Measurements from ENCODE around the gene CPOX. TPM values are rescaled to one million over a fixed set of nuclear protein-coding genes. Genes with fewer than 3 reads are reported as not detected.
A peak's percentile ranks its signal among the peaks of the same experiment; 100 is the strongest.

The CPOX gene
- total RNA-seq, 4 donors from 2014 or later = 9.8 to 25.6 (median 15.1) TPM

GRCh38 chr3:98612996-98613517 is 19.6 kb upstream of the CPOX start:
- no peaks in the 10 kb centered on the region for H3K36me3 ChIP-seq
- no peaks in the 10 kb centered on the region for H3K27me3 ChIP-seq
- no peak for ATAC-seq
- no peak overlapping the region for H3K4me3 ChIP-seq
- no peaks in the 10 kb centered on the region for H3K4me1 ChIP-seq
- intact Hi-C loops (cut with DNase I; ENCODE audit: low total_unique reads) (no loop called here), in situ Hi-C loops (cut with MboI; ENCODE audit: low sequenced_read_pairs in 4 of 4) (loop anchor here in 1 of 4 donors (25.0 kb wide), 1 partner anchor 99 kb away; no protein-coding TSS in a partner anchor)
- H3K27ac ChIP-seq = no peak overlapping the region
- DNase-seq = peak in 1 of 2 donors; percentile 11
- no peak for TF ChIP-seq CTCF (IDR thresholded peaks at IDR 0.05 in 4 of 5, conservative IDR thresholded peaks at IDR 0.05 in 1 of 5)
- no peak for TF ChIP-seq POLR2A (IDR thresholded peaks at IDR 0.05)
- H3K9me3 ChIP-seq = no peaks in the 10 kb centered on the region

- ATAC-seq (no peak), DNase-seq (no peak)
- intact Hi-C loops (cut with DNase I; ENCODE audit: low total_unique reads) (no loop called here), in situ Hi-C loops (cut with MboI; ENCODE audit: low sequenced_read_pairs in 4 of 4) (loop anchor here in 1 of 4 donors (25.0 kb wide), 1 partner anchor 100 kb away; no protein-coding TSS in a partner anchor)
- no peak overlapping the region for H3K27ac ChIP-seq
- no peaks in the 10 kb centered on the region for H3K27me3 ChIP-seq
- H3K9me3 ChIP-seq = no peaks in the 10 kb centered on the region
- no peaks in the 10 kb centered on the region for H3K4me1 ChIP-seq
- H3K4me3 ChIP-seq = no peak overlapping the region
- H3K36me3 ChIP-seq = no peaks in the 10 kb centered on the region
- TF ChIP-seq POLR2A (IDR thresholded peaks at IDR 0.05) = no peak
- TF ChIP-seq CTCF (IDR thresholded peaks at IDR 0.05 in 4 of 5, conservative IDR thresholded peaks at IDR 0.05 in 1 of 5) = no peak
Measured at GRCh38 chr3:98612587-98612986, 19.2 kb upstream of the CPOX start.

- no peak for ATAC-seq
- no peak for DNase-seq
- Histone ChIP-seq H3K4me1 (no peaks in the 10 kb centered on the region), H3K9me3 (no peaks in the 10 kb centered on the region), H3K27me3 (no peaks in the 10 kb centered on the region), H3K36me3 (no peaks in the 10 kb centered on the region), H3K27ac (no peak overlapping the region), H3K4me3 (no peak overlapping the region)
- in situ Hi-C loops (cut with MboI; ENCODE audit: low sequenced_read_pairs in 4 of 4) = loop anchor here in 3 of 4 donors (10.0 to 25.0 kb wide), 3 partner anchors 104 to 387 kb away; no protein-coding TSS in a partner anchor
- TF ChIP-seq CTCF (IDR thresholded peaks at IDR 0.05 in 4 of 5, conservative IDR thresholded peaks at IDR 0.05 in 1 of 5) = no peak
- TF ChIP-seq POLR2A (IDR thresholded peaks at IDR 0.05) = no peak
- intact Hi-C loops (cut with DNase I; ENCODE audit: low total_unique reads) = no loop called here
Measured at GRCh38 chr3:98608029-98608428, 14.6 kb upstream of the CPOX start.

GRCh38 chr3:98603580-98603979 is 10.2 kb upstream of the CPOX start:
- in situ Hi-C loops (cut with MboI; ENCODE audit: low sequenced_read_pairs in 4 of 4) (loop anchor here in 3 of 4 donors (10.0 to 25.0 kb wide), 3 partner anchors 109 to 391 kb away; no protein-coding TSS in a partner anchor), intact Hi-C loops (cut with DNase I; ENCODE audit: low total_unique reads) (loop anchor here (5.0 kb wide), 1 partner anchor 194 kb away; no protein-coding TSS in a partner anchor)
- no peak for TF ChIP-seq CTCF (IDR thresholded peaks at IDR 0.05 in 4 of 5, conservative IDR thresholded peaks at IDR 0.05 in 1 of 5)
- no peak for TF ChIP-seq POLR2A (IDR thresholded peaks at IDR 0.05)
- DNase-seq (no peak), ATAC-seq (no peak)
- H3K4me3 ChIP-seq = no peak overlapping the region
- H3K9me3 ChIP-seq = no peaks in the 10 kb centered on the region
- no peaks in the 10 kb centered on the region for H3K27me3 ChIP-seq
- H3K4me1 ChIP-seq = no peaks in the 10 kb centered on the region
- no peak overlapping the region for H3K27ac ChIP-seq
- no peaks in the 10 kb centered on the region for H3K36me3 ChIP-seq

All from gastrocnemius medialis (tissue), 4 donors.